K562 (cell line): ENCODE measurements around the gene PARP15.

Source experiments
- CTCF ChIP-seq, 3 experiments: IDR thresholded peaks in 2 of 3; conservative IDR thresholded peaks in 1 of 3; 2 replicates each; pipeline ENCODE4 v1.5.1; 2011 to 2012; ENCODE audit warnings: low read length in 3 of 3, mild to moderate bottlenecking in 3 of 3, control low read depth in 2 of 3, improper control_type of control experiment in 1 of 3, inconsistent platforms in 1 of 3, low read depth in 1 of 3, mixed read lengths in 1 of 3, moderate library complexity in 1 of 3; ENCODE audit not compliant: insufficient read depth in 2 of 3
- E2F1 ChIP-seq: sonication (generic); formaldehyde crosslinking; IDR thresholded peaks from 2 replicates; pipeline ENCODE4 v1.8.1; 2023; ENCODE audit warnings: mild to moderate bottlenecking, missing genetic modification reagents, moderate library complexity
- POLR2A ChIP-seq: fragments of 450-650 bp; conservative IDR thresholded peaks from 2 replicates; pipeline ENCODE4 v1.6.1; 2016
- PTBP1 ChIP-seq: fragments of 200-400 bp; formaldehyde crosslinking; IDR thresholded peaks from 2 replicates; pipeline ENCODE4 v1.6.1; 2017; ENCODE audit warnings: low read depth, low read length
- SMARCE1 ChIP-seq: fragments of 450-650 bp; IDR thresholded peaks from 2 replicates; pipeline ENCODE4 v1.7.1; 2016; ENCODE audit warnings: mild to moderate bottlenecking
- SREBF2 ChIP-seq: sonication (generic); formaldehyde crosslinking; IDR thresholded peaks from 2 replicates; pipeline ENCODE4 v1.4.0; 2020; ENCODE audit warnings: mild to moderate bottlenecking, missing genetic modification reagents
- ZBTB9 ChIP-seq: fragments of 450-650 bp; formaldehyde crosslinking; IDR thresholded peaks from 2 replicates; pipeline ENCODE4 v1.4.0; 2020; ENCODE audit warnings: mild to moderate bottlenecking, moderate library complexity
- ZNF512 ChIP-seq: IDR thresholded peaks from 2 replicates; pipeline ENCODE4 v1.6.1; 2016; ENCODE audit warnings: missing genetic modification characterization, missing compliant biosample characterization

- TF ChIP-seq SMARCE1 (no peak), POLR2A (no peak), SREBF2 (CRISPR knock-in tag) (no peak), PTBP1 (no peak), CTCF (IDR thresholded peaks at IDR 0.05 in 2 of 3, conservative IDR thresholded peaks at IDR 0.05 in 1 of 3; ENCODE audit: insufficient read depth in 2 of 3, low read depth in 1 of 3, low read length in 3 of 3) (no peak), E2F1 (no peak), ZNF512 (no peak), ZBTB9 (no peak)
Observed at GRCh38 chr3:122642935-122643334, 65.5 kb downstream of the PARP15 start.
